NT2/D1 (cell line): Measurements from ENCODE around the gene TMC6.

ENCODE experiments used
- YY1 ChIP-seq: IDR thresholded peaks from 2 replicates; pipeline ENCODE4 v1.6.1; 2011; ENCODE audit not compliant: insufficient read length, insufficient read depth
- ZNF274 ChIP-seq: IDR thresholded peaks from 2 replicates; pipeline ENCODE4 v1.6.1; 2011; ENCODE audit warnings: mild to moderate bottlenecking, low read depth, low read length

DNA sequence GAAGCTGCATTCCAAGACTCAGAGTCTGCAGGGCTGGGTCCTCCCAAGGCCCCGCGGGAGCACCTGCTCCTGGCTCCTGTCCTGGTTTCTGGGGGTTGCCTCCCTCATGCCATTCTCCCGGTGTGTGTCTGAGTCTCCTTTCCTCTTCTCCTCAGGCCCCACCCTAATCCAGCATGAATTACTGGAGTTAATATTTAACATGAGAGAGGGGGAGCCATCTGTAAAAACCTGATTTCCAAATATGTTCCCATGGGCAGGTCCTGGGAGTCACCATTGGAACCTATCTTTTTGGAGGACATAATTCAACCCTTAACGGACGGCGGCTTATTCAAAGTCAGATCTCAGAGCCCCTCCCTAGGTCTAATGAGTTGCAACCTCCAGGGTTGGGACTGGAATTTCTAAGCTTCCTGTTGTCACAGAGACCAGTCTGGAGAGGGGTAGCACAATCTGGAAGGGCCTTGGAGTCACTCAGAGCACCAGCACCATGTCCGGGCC is 23.0 kb upstream of the TMC6 start:
- TF ChIP-seq ZNF274 (no peak), YY1 (no peak)
